GM18519 (cell line): ENCODE measurements around the gene NXNL1.
A peak's percentile ranks its signal among the peaks of the same experiment; 100 is the strongest.
"Not testable (repeated sequence)": the region's sequence is repeated elsewhere in the genome, so short reads cannot be mapped to it uniquely, and the experiment has no call there.

Experiments used
- ATAC-seq: cut with Tn5 transposase; IDR thresholded peaks from one replicate; pipeline ENCODE4 v1.9.1; 2021; ENCODE audit warnings: mild to moderate bottlenecking, moderate library complexity; ENCODE audit not compliant: unreplicated experiment, low FRiP score

Gene NXNL1

GRCh38 chr19:17487284-17488121 is 26.8 kb upstream of the NXNL1 start:
- no peak for ATAC-seq

- no peak for ATAC-seq
Measured at GRCh38 chr19:17486545-17487240, 26.0 kb upstream of the NXNL1 start.

GRCh38 chr19:17484520-17485185 is 23.9 kb upstream of the NXNL1 start:
- no peak for ATAC-seq

GRCh38 chr19:17483605-17484002 is 22.9 kb upstream of the NXNL1 start:
- ATAC-seq = no peak

GRCh38 chr19:17482877-17483604 is 22.3 kb upstream of the NXNL1 start:
- no peak for ATAC-seq

GRCh38 chr19:17481986-17482385 is 21.3 kb upstream of the NXNL1 start:
- ATAC-seq = no peak

GRCh38 chr19:17479325-17479791 is 18.6 kb upstream of the NXNL1 start:
- no peak for ATAC-seq

- no peak for ATAC-seq
Measured at GRCh38 chr19:17475541-17476115, 14.9 kb upstream of the NXNL1 start.

- not testable (repeated sequence) for ATAC-seq
Measured at GRCh38 chr19:17475011-17475540, 14.3 kb upstream of the NXNL1 start.

GRCh38 chr19:17473041-17473440 is 12.3 kb upstream of the NXNL1 start:
- no peak for ATAC-seq

- no peak for ATAC-seq
Measured at GRCh38 chr19:17471410-17472125, 10.8 kb upstream of the NXNL1 start.

- peak; percentile 56 for ATAC-seq
Measured at GRCh38 chr19:17470068-17470841, 9.5 kb upstream of the NXNL1 start, which contains the start of gene SLC27A1. SLC27A1 (plus strand) TSS chr19:17470524; CDS start chr19:17470541, 17 bp downstream.

GRCh38 chr19:17469481-17470067 is 8.8 kb upstream of the NXNL1 start:
- peak; percentile 26 for ATAC-seq

- ATAC-seq = no peak
Measured at GRCh38 chr19:17469092-17469480, 8.4 kb upstream of the NXNL1 start.

GRCh38 chr19:17468302-17469091 is 7.8 kb upstream of the NXNL1 start:
- no peak for ATAC-seq

GRCh38 chr19:17467471-17468301 is 7.0 kb upstream of the NXNL1 start:
- no peak for ATAC-seq

GRCh38 chr19:17466487-17466850 is 5.7 kb upstream of the NXNL1 start:
- ATAC-seq = no peak
